Breast epithelium (tissue), 4 donors: Measurements from ENCODE around the gene GIGYF2. TPM values are rescaled to one million over a fixed set of nuclear protein-coding genes. Genes with fewer than 3 reads are reported as not detected.
A peak's percentile ranks its signal among the peaks of the same experiment; 100 is the strongest.

Experiments
- DNase-seq, 2 donors: peaks; one replicate each; pipeline ENCODE4 v3.0.0-alpha.2; 2019; ENCODE audit warnings: low spot score in 2 of 2
- H3K27ac ChIP-seq, 2 donors: fragments of 200-600 bp; sonication (generic) in 1 of 2; one replicate each; pipeline ENCODE4 v1.5.1; 2016 to 2019; ENCODE audit warnings: mild to moderate bottlenecking in 1 of 2
- H3K27me3 ChIP-seq, 2 donors: fragments of 200-600 bp; sonication (generic) in 1 of 2; one replicate each; pipeline versions ENCODE4 v1.5.1 to v1.6.0; 2017 to 2019; ENCODE audit warnings: control low read depth in 1 of 2, mild to moderate bottlenecking in 1 of 2
- H3K36me3 ChIP-seq: fragments of 200-600 bp; one replicate; pipeline ENCODE4 v1.5.1; 2019
- H3K4me1 ChIP-seq, 2 donors: fragments of 200-600 bp; sonication (generic); one replicate each; pipeline ENCODE4 v1.5.1; 2016 to 2019; ENCODE audit warnings: control low read depth in 1 of 2
- H3K4me3 ChIP-seq, 3 donors: fragments of 200-600 bp; sonication (generic); 1 replicate in 2 of 3; 2 replicates in 1 of 3; pipeline ENCODE4 v1.5.1; 2016 to 2019; ENCODE audit warnings: mild to moderate bottlenecking in 3 of 3, moderate library complexity in 2 of 3
- H3K9me3 ChIP-seq, 2 donors: fragments of 200-600 bp; sonication (generic) in 1 of 2; one replicate each; pipeline ENCODE4 v1.5.1; 2016 to 2019; ENCODE audit warnings: control low read depth in 1 of 2
- CTCF ChIP-seq, 3 donors: fragments of 450-650 bp; IDR thresholded peaks; one replicate each; pipeline ENCODE4 v1.5.1; 2016 to 2017; ENCODE audit warnings: antibody characterized with exemption in 3 of 3, mild to moderate bottlenecking in 3 of 3, moderate library complexity in 3 of 3
- POLR2A ChIP-seq: fragments of 450-650 bp; IDR thresholded peaks from one replicate; pipeline ENCODE4 v1.6.1; 2016; ENCODE audit warnings: antibody characterized with exemption, mild to moderate bottlenecking, moderate library complexity
- POLR2AphosphoS5 ChIP-seq, 3 donors: sonication (generic); formaldehyde crosslinking; IDR thresholded peaks; one replicate each; pipeline ENCODE4 v1.6.1; 2017; ENCODE audit warnings: antibody characterized with exemption in 3 of 3
- intact Hi-C: fragments of 100-400 bp; cut with DNase I; formaldehyde crosslinking; loops from one replicate; pipeline ENCODE4 v1.15.1; 2023; ENCODE audit warnings: low total_unique reads
- total RNA-seq, 3 donors: library from RNA; depleted of rRNA; stranded (reverse); fragments of >200 nt; gene quantifications; one replicate each; pipeline ENCODE4 v1.1.0, GENCODE V29; 2016

GIGYF2 gene
- total RNA-seq, 3 donors from 2014 or later: 79.8 to 156 (median 103) TPM

DNA sequence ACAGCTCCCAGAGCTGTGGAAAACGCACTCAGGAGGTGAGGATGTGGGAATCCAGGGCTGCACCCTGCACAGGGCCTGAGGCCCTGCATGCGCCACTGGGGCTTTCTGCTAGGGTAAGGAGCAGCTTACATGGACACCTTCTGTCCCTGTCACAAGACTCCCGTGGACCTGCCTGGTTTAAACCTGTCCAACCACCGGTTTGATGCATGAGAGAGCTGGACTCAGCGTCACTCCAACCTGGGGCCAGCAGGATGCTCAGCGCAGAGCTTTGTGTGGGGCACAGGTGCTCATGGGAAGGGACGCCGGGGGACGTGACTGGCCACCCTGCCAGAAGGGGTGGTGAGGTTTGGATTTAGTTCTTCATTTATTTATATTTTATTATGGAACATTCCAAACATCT, 197.1 kb downstream of the GIGYF2 start:
- intact Hi-C loops: no loop called here
- no peaks in the 10 kb centered on the region for H3K36me3 ChIP-seq
- no peaks in the 10 kb centered on the region for H3K27me3 ChIP-seq
- no peak overlapping the region for H3K4me3 ChIP-seq
- TF ChIP-seq POLR2AphosphoS5 (IDR thresholded peaks at IDR 0.05) (no peak), POLR2A (no peak), CTCF (IDR thresholded peaks at IDR 0.05) (no peak)
- H3K4me1 ChIP-seq: no peaks in the 10 kb centered on the region
- no peak overlapping the region for H3K27ac ChIP-seq
- DNase-seq: peak in 1 of 2 donors; percentile 22
- no peaks in the 10 kb centered on the region for H3K9me3 ChIP-seq

- Histone ChIP-seq H3K27ac (no peak overlapping the region), H3K27me3 (no peaks in the 10 kb centered on the region), H3K9me3 (no peaks in the 10 kb centered on the region), H3K4me3 (no peak overlapping the region), H3K4me1 (no peaks in the 10 kb centered on the region), H3K36me3 (no peaks in the 10 kb centered on the region)
- no peak for TF ChIP-seq CTCF (IDR thresholded peaks at IDR 0.05)
- no peak for TF ChIP-seq POLR2A
- no peak for TF ChIP-seq POLR2AphosphoS5 (IDR thresholded peaks at IDR 0.05)
- intact Hi-C loops: no loop called here
- DNase-seq: peak in 1 of 2 donors; percentile 36
These were observed 197.6 kb downstream of the GIGYF2 start for GRCh38 chr2:232894746-232895145.

DNA sequence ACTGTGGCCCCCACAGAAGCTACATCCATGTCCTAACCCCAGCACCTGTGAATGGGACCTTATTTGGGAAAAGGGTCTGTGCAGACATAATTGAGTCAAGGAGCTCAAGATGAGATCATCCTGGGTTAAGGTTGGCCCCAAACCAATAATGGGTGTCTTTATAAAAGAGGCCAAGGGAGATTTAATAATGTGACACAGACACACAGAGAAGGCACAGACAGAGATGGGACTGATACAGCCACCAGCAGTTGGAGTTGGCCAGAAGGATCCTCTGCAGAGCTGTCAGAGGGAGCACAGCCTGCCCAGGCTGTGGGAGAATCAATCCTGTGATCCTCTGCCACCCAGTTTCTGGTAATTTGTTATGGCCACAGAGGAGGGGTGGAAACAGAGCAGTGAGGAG, 199.0 kb downstream of the GIGYF2 start:
- intact Hi-C loops: no loop called here
- TF ChIP-seq CTCF (IDR thresholded peaks at IDR 0.05) (no peak), POLR2A (no peak), POLR2AphosphoS5 (IDR thresholded peaks at IDR 0.05) (no peak)
- H3K4me1 ChIP-seq: no peaks in the 10 kb centered on the region
- no peak overlapping the region for H3K27ac ChIP-seq
- H3K36me3 ChIP-seq: no peaks in the 10 kb centered on the region
- H3K9me3 ChIP-seq: no peaks in the 10 kb centered on the region
- H3K4me3 ChIP-seq: no peak overlapping the region
- H3K27me3 ChIP-seq: no peaks in the 10 kb centered on the region
- no peak for DNase-seq

DNA sequence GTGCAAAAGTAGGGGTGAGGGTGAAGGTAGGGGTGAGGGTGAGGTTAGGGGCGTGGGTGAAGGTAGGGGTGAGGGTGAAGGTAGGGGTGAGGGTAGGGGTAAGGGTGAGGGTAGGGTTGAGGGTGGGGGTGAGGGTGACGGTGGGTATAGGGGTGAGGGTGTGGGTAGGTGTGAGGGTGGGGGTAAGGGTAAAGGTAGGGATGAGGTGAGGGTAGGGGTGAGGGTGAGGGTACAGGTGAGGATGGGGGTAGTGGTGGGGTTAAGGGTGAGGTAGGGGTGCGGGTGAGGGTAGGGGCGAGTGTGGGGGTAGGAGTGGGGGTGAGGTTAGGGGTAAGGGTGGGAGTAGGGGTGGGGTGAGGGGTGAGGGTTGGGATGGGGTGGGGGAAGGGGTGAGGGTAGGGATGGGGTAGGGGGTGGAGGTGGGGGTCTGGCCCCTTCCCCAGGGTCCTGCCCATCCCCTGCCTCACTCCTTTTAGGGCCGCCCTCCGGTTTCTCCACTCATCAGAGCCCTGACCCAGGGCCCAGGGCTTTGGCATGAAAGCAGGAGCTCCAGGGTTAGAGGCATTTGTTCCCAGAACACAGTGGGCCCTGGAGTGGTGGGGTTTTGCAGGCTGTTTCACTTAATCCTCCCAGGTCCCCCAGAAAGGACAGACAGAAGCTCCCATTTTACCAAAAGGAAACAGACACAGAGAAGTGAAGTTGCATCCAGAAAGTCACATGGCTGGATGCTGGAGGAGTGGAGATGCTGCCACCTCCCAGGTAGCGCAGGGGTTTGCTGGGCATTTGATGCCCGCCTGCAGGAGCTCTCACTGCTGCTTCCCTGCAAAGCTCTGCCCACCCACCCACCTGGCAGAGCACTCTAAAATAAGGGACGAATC, 199.8 kb downstream of the GIGYF2 start:
- H3K4me1 ChIP-seq: no peaks in the 10 kb centered on the region
- TF ChIP-seq POLR2A (no peak), CTCF (IDR thresholded peaks at IDR 0.05) (no peak), POLR2AphosphoS5 (IDR thresholded peaks at IDR 0.05) (no peak)
- H3K4me3 ChIP-seq: no peak overlapping the region
- DNase-seq: peak in 1 of 2 donors; percentile 45
- H3K36me3 ChIP-seq: no peaks in the 10 kb centered on the region
- intact Hi-C loops: no loop called here
- H3K9me3 ChIP-seq: no peaks in the 10 kb centered on the region
- no peak overlapping the region for H3K27ac ChIP-seq
- H3K27me3 ChIP-seq: no peaks in the 10 kb centered on the region

GRCh38 chr2:232897598-232898408, 200.7 kb downstream of the GIGYF2 start:
- Histone ChIP-seq H3K9me3 (no peaks in the 10 kb centered on the region), H3K27ac (no peak overlapping the region), H3K36me3 (no peaks in the 10 kb centered on the region), H3K4me1 (no peaks in the 10 kb centered on the region), H3K4me3 (no peak overlapping the region), H3K27me3 (no peaks in the 10 kb centered on the region)
- DNase-seq: no peak
- intact Hi-C loops: no loop called here
- no peak for TF ChIP-seq POLR2A
- no peak for TF ChIP-seq POLR2AphosphoS5 (IDR thresholded peaks at IDR 0.05)
- no peak for TF ChIP-seq CTCF (IDR thresholded peaks at IDR 0.05)
